K562 (cell line): ENCODE measurements around the gene GPRC5A. TPM values are rescaled to one million over a fixed set of nuclear protein-coding genes. Genes with fewer than 3 reads are reported as not detected.

Experiments
- ATAC-seq: fragments of 200-7000 bp; cut with Tn5 transposase; 3 replicates; pipeline ENCODE4 v1.9.1; 2020; ENCODE audit warnings: moderate library complexity
- BruUV-seq: library from RNA; stranded (reverse); fragments of 400-500 nt; replicated peaks from 2 replicates; lab custom pipeline; 2021; lab: Mats Ljungman, UMichigan
- CTCF ChIA-PET: fragments of 300-600 bp; formaldehyde crosslinking; extraction: SDS; loops from one replicate; lab custom pipeline; 2021; ENCODE audit warnings: low intra/inter-chr PET ratio; lab: Yijun Ruan, JAX
- POLR2A ChIA-PET: fragments of 300-600, 350-650 bp; sonication (Branson Sonifier 250); formaldehyde crosslinking; extraction: SDS; loops from one replicate; lab custom pipeline; 2021; ENCODE audit warnings: antibody characterized with exemption, inconsistent platforms; lab: Yijun Ruan, JAX
- DNase-seq, 4 experiments: peaks; one replicate each; pipeline versions ENCODE4 v3.0.0 to v3.0.0-alpha.2; 2011 to 2018; ENCODE audit warnings: low spot score in 3 of 4, mixed read lengths in 3 of 4; ENCODE audit errors: extremely low read depth in 1 of 4
- FAIRE-seq: peaks from 2 replicates; lab custom pipeline; 2011; peaks lifted over from hg19 to GRCh38; lab: Jason Lieb, UNC
- H2AFZ ChIP-seq: 2 replicates; pipeline ENCODE4 v1.6.0; 2011; ENCODE audit warnings: low read depth, low read length, control low read depth, inconsistent platforms
- H3K27ac ChIP-seq: fragments of 200-600 bp; 3 replicates; pipeline ENCODE4 v1.8.0; 2011; ENCODE audit warnings: low read depth, mild to moderate bottlenecking, control low read depth, inconsistent platforms, low read length, moderate library complexity, mixed read lengths; ENCODE audit errors: extremely low read depth
- H3K27me3 ChIP-seq, 2 experiments: fragments of 300-600 bp in 1 of 2; 2 replicates in 1 of 2; 3 replicates in 1 of 2; pipeline versions ENCODE4 v1.6.0 to v1.8.0; 2011; ENCODE audit warnings: inconsistent platforms in 2 of 2, low read length in 2 of 2, mild to moderate bottlenecking in 1 of 2, mixed read lengths in 1 of 2, moderate library complexity in 1 of 2; ENCODE audit not compliant: control insufficient read depth in 2 of 2, insufficient read depth in 2 of 2
- H3K36me3 ChIP-seq: fragments of 300-600 bp; 3 replicates; pipeline ENCODE4 v1.8.0; 2011; ENCODE audit warnings: mild to moderate bottlenecking, low read length, inconsistent platforms; ENCODE audit not compliant: control insufficient read depth, insufficient read depth
- H3K4me1 ChIP-seq, 2 experiments: fragments of 200-600 bp in 1 of 2; replicated peaks in 1 of 2; 2 replicates in 1 of 2; 3 replicates in 1 of 2; pipeline versions ENCODE4 v1.5.1 to v1.8.0; 2011; ENCODE audit warnings: inconsistent platforms in 2 of 2, low read length in 2 of 2, mild to moderate bottlenecking in 1 of 2, mixed read lengths in 1 of 2, moderate library complexity in 1 of 2; ENCODE audit not compliant: control insufficient read depth in 2 of 2, insufficient read depth in 2 of 2
- H3K4me2 ChIP-seq: 2 replicates; pipeline ENCODE4 v1.6.1; 2011; ENCODE audit warnings: low read length, control low read depth, inconsistent platforms, mixed read lengths; ENCODE audit not compliant: insufficient read depth
- H3K4me3 ChIP-seq: fragments of 200-600 bp; sonication (generic), shearing (Covaris generic); 2 replicates; pipeline ENCODE4 v1.5.1; 2016; ENCODE audit warnings: control low read depth, inconsistent platforms
- H3K79me2 ChIP-seq: fragments of 200-600 bp; 3 replicates; pipeline ENCODE4 v1.8.0; 2011; ENCODE audit warnings: low read length, inconsistent platforms; ENCODE audit not compliant: control insufficient read depth, insufficient read depth
- H3K9ac ChIP-seq, 2 experiments: 2 replicates each; pipeline versions ENCODE4 v1.6.0 to v1.6.1; 2011; ENCODE audit warnings: low read depth in 2 of 2, low read length in 2 of 2, control low read depth in 1 of 2, inconsistent platforms in 1 of 2, mild to moderate bottlenecking in 1 of 2, mixed read lengths in 1 of 2; ENCODE audit not compliant: insufficient read depth in 1 of 2
- H3K9me1 ChIP-seq: one replicate; pipeline ENCODE4 v1.6.0; 2011; ENCODE audit warnings: inconsistent platforms, mild to moderate bottlenecking, low read length, moderate library complexity; ENCODE audit not compliant: control insufficient read depth, insufficient read depth
- H3K9me3 ChIP-seq: replicated peaks from 2 replicates; pipeline ENCODE4 v1.5.1; 2011; ENCODE audit warnings: low read depth, low read length, inconsistent platforms; ENCODE audit not compliant: control insufficient read depth, insufficient read depth
- H4K20me1 ChIP-seq: replicated peaks from 2 replicates; pipeline ENCODE4 v1.6.1; 2011; ENCODE audit warnings: low read length, inconsistent platforms, mixed read lengths; ENCODE audit not compliant: control insufficient read depth, insufficient read depth
- ATF3 ChIP-seq, 2 experiments: fragments of 450-650 bp in 1 of 2; sonication (generic) in 1 of 2; formaldehyde crosslinking in 1 of 2; IDR thresholded peaks in 1 of 2; conservative IDR thresholded peaks in 1 of 2; 2 replicates each; pipeline versions ENCODE4 v1.6.1 to v1.8.1; 2016 to 2023; ENCODE audit warnings: mild to moderate bottlenecking in 2 of 2, moderate library complexity in 2 of 2, inconsistent platforms in 1 of 2, missing genetic modification reagents in 1 of 2
- CBFA2T3 ChIP-seq: fragments of 450-650 bp; IDR thresholded peaks from 2 replicates; pipeline ENCODE4 v1.6.1; 2017
- COPS2 ChIP-seq: fragments of 450-650 bp; conservative IDR thresholded peaks from 2 replicates; pipeline ENCODE4 v1.6.1; 2016; ENCODE audit warnings: mild to moderate bottlenecking, moderate library complexity
- FOSL1 ChIP-seq: fragments of 200-800 bp; sonication (Bioruptor generic); conservative IDR thresholded peaks from 2 replicates; pipeline ENCODE4 v1.6.1; 2016; ENCODE audit warnings: missing genetic modification characterization, missing compliant biosample characterization
- HNRNPK ChIP-seq: fragments of 200-400 bp; formaldehyde crosslinking; IDR thresholded peaks from one replicate; pipeline ENCODE4 v1.6.1; 2018; ENCODE audit warnings: mild to moderate bottlenecking, low read depth, low read length; ENCODE audit not compliant: poor library complexity, severe bottlenecking
- MAZ ChIP-seq, 2 experiments: fragments of 450-650 bp in 1 of 2; sonication (generic) in 1 of 2; formaldehyde crosslinking; IDR thresholded peaks in 1 of 2; conservative IDR thresholded peaks in 1 of 2; 2 replicates each; pipeline versions ENCODE4 v1.4.0 to v1.5.0; 2020; ENCODE audit warnings: mild to moderate bottlenecking in 1 of 2, missing genetic modification reagents in 1 of 2
- MTA1 ChIP-seq: fragments of 450-650 bp; IDR thresholded peaks from 2 replicates; pipeline ENCODE4 v1.6.1; 2017; ENCODE audit warnings: borderline replicate concordance
- PCBP1 ChIP-seq: fragments of 200-400 bp; formaldehyde crosslinking; IDR thresholded peaks from 2 replicates; pipeline ENCODE4 v1.6.1; 2018; ENCODE audit warnings: mild to moderate bottlenecking, low read depth, low read length; ENCODE audit not compliant: poor library complexity, severe bottlenecking
- RFX1 ChIP-seq: fragments of 450-650 bp; IDR thresholded peaks from 2 replicates; pipeline ENCODE4 v1.6.1; 2016; ENCODE audit warnings: mild to moderate bottlenecking, moderate library complexity
- RFX7 ChIP-seq: fragments of 250-450 bp; sonication (Bioruptor Pico); IDR thresholded peaks from 2 replicates; pipeline ENCODE4 v1.5.1; 2021; ENCODE audit warnings: mild to moderate bottlenecking
- SIRT6 ChIP-seq: IDR thresholded peaks from one replicate; pipeline ENCODE4 v1.6.1; 2012; ENCODE audit warnings: low read depth, mild to moderate bottlenecking, control low read depth, inconsistent platforms, low read length, moderate library complexity
- TAL1 ChIP-seq: fragments of 450-650 bp; IDR thresholded peaks from 2 replicates; pipeline ENCODE4 v1.6.1; 2016; ENCODE audit warnings: mild to moderate bottlenecking
- ZBTB9 ChIP-seq: fragments of 450-650 bp; formaldehyde crosslinking; IDR thresholded peaks from 2 replicates; pipeline ENCODE4 v1.4.0; 2020; ENCODE audit warnings: mild to moderate bottlenecking, moderate library complexity
- ZNF23 ChIP-seq: fragments of 250-450 bp; sonication (Bioruptor Pico); IDR thresholded peaks from 2 replicates; pipeline ENCODE4 v1.4.0; 2020; ENCODE audit warnings: mild to moderate bottlenecking
- ZNF696 ChIP-seq: fragments of 250-450 bp; sonication (Bioruptor Pico); conservative IDR thresholded peaks from 2 replicates; pipeline ENCODE4 v1.4.0; 2020; ENCODE audit warnings: mild to moderate bottlenecking, moderate library complexity
- ZNF766 ChIP-seq: fragments of 200-800 bp; sonication (Bioruptor generic); conservative IDR thresholded peaks from 2 replicates; pipeline ENCODE4 v1.6.1; 2016; ENCODE audit warnings: missing genetic modification characterization, missing compliant biosample characterization
- WGBS: fragments of 100-300 bp; shearing (Covaris generic); methylation state at CpG from one replicate; pipeline ENCODE4 v1.1.6; 2016; ENCODE audit warnings: low coverage, mixed read lengths; ENCODE audit not compliant: insufficient coverage; ENCODE audit errors: missing lambda C conversion rate; 5-methylcytosine and 5-hydroxymethylcytosine counted together
- in situ Hi-C: fragments of 300-500 bp; cut with MboI; formaldehyde crosslinking; loops from 4 replicates; pipeline ENCODE4 v1.15.0; 2018; ENCODE audit warnings: inconsistent platforms, mixed read lengths
- intact Hi-C: fragments of 100-400 bp; cut with micrococcal nuclease; formaldehyde crosslinking; loops from 2 replicates; pipeline ENCODE4 v1.14.2; 2022
- polyA plus RNA-seq, 8 experiments: library from polyadenylated mRNA; depleted of rRNA in 4 of 8; stranded (reverse) in 5 of 8; unstranded in 3 of 8; fragments of >200 nt; fragmentation: Nextera tagmentation in 2 of 8; fragmentation: Illumina TruSeq in 1 of 8; extraction: Ambion mirVana in 2 of 8; extraction: Trizol in 1 of 8; gene quantifications; 2 replicates each; pipeline versions ENCODE4 v1.2.1 to v1.2.3, GENCODE V29; 2011 to 2014; ENCODE audit warnings: inconsistent platforms in 1 of 8, missing spikeins in 1 of 8
- total RNA-seq, 7 experiments: library from RNA; depleted of rRNA in 6 of 7; stranded (reverse); fragments of >200 nt in 6 of 7; fragmentation: Illumina TruSeq in 2 of 7; extraction: Trizol in 2 of 7; gene quantifications; 2 replicates each; pipeline versions ENCODE4 v1.2.1 to v1.2.3, GENCODE V29; 2011 to 2021; ENCODE audit warnings: low replicate concordance in 1 of 7

Gene GPRC5A
- total and polyA plus RNA-seq, 9 of the 15 experiments (the other 6 are each of a cell fraction or from before 2014, with no cell fraction given): 0.01 to 0.64 (median 0.08) TPM; not detected in 6

GRCh38 chr12:12883369-12884001 is 7.9 kb upstream of the GPRC5A start (continued):
- TF ChIP-seq ATF3 (IDR thresholded peaks at IDR 0.05) (peak; percentile 63; the same call in 1 of the 2 replicates), ATF3 (CRISPR knock-in tag; conservative IDR thresholded peaks at IDR 0.05) (no peak), TAL1 (0 out of 2 replicates have a peak, but pooled peaks have one; percentile 38), CBFA2T3 (peak; percentile 34; the same call in 1 of the 2 replicates)

- in situ Hi-C loops (no loop called here), intact Hi-C loops (no loop called here)
- H4K20me1 ChIP-seq: no peaks in the 10 kb centered on the region
- H3K79me2 ChIP-seq: no peaks in the 10 kb centered on the region
- H3K9ac ChIP-seq: no peak overlapping the region; a peak in 1 of 4 replicates
- BruUV-seq: no TSS peak
- ATAC-seq: no peak
- H3K36me3 ChIP-seq: no peaks in the 10 kb centered on the region
- 30% methylated on average over 14 of the region's 14 CpGs for WGBS
- no peak overlapping the region for H3K4me3 ChIP-seq
- DNase-seq: peak in 1 of 4 experiments; percentile 14
- ChIA-PET CTCF (no interaction called here), POLR2A (no interaction called here)
- no peaks in the 10 kb centered on the region for H3K9me3 ChIP-seq
- no peak overlapping the region for H2AFZ ChIP-seq
- H3K27ac ChIP-seq: no peak overlapping the region
- no peaks in the 10 kb centered on the region for H3K9me1 ChIP-seq
- no peak overlapping the region for H3K4me2 ChIP-seq
- peaks cover 0 to 8% of the 10 kb centered on the region in 2 experiments; a peak in 2 of 5 replicates for H3K4me1 ChIP-seq
- peaks cover 0 to 11% of the 10 kb centered on the region in 2 experiments; a peak in 3 of 5 replicates for H3K27me3 ChIP-seq
- FAIRE-seq: no peak
- no peak for TF ChIP-seq PCBP1
- TF ChIP-seq ZNF696 (CRISPR knock-in tag): no peak
- no peak for TF ChIP-seq RFX7 (CRISPR knock-in tag)
- no peak for TF ChIP-seq MTA1
- no peak for TF ChIP-seq HNRNPK
- TF ChIP-seq COPS2: no peak
- no peak for TF ChIP-seq ZNF766 (CRISPR knock-in tag)
- TF ChIP-seq RFX1: no peak
- TF ChIP-seq FOSL1 (tag): no peak
- TF ChIP-seq ZBTB9 (CRISPR knock-in tag): no peak
- no peak for TF ChIP-seq SIRT6
- no peak for TF ChIP-seq ZNF23
- TF ChIP-seq MAZ (CRISPR knock-in tag; conservative IDR thresholded peaks at IDR 0.05 in 1 of 2, IDR thresholded peaks at IDR 0.05 in 1 of 2): no peak
These were observed 6.1 kb upstream of the GPRC5A start for GRCh38 chr12:12885096-12885792.
